Keratinocyte (primary cell): ENCODE measurements around the gene ZNF521. TPM values are rescaled to one million over a fixed set of nuclear protein-coding genes. Genes with fewer than 3 reads are reported as not detected.

Experiments
- DNase-seq: peaks from one replicate; pipeline ENCODE4 v3.0.0-alpha.2; 2011; ENCODE audit warnings: low read depth, missing footprints, low spot score
- FAIRE-seq: peaks from 2 replicates; lab custom pipeline; 2011; peaks lifted over from hg19 to GRCh38; lab: Jason Lieb, UNC
- H2AFZ ChIP-seq: 2 replicates; pipeline ENCODE4 v1.6.0; 2012; ENCODE audit warnings: low read length, control low read depth, inconsistent platforms; ENCODE audit not compliant: control insufficient read depth
- H3K27ac ChIP-seq: 2 replicates; pipeline ENCODE4 v1.5.1; 2011; ENCODE audit warnings: low read length; ENCODE audit not compliant: control insufficient read depth, insufficient read depth
- H3K27me3 ChIP-seq: 3 replicates; pipeline ENCODE4 v1.6.0; 2011; ENCODE audit warnings: low read length; ENCODE audit not compliant: control insufficient read depth, insufficient read depth; ENCODE audit errors: extremely low read depth
- H3K36me3 ChIP-seq, 2 experiments: 2 replicates in 1 of 2; 3 replicates in 1 of 2; pipeline ENCODE4 v1.5.1; 2011; ENCODE audit warnings: low read length in 2 of 2, mild to moderate bottlenecking in 1 of 2; ENCODE audit not compliant: control insufficient read depth in 2 of 2, insufficient read depth in 2 of 2; ENCODE audit errors: extremely low read depth in 1 of 2
- H3K4me1 ChIP-seq: 3 replicates; pipeline ENCODE4 v1.5.1; 2011; ENCODE audit warnings: low read length; ENCODE audit not compliant: control insufficient read depth, insufficient read depth; ENCODE audit errors: extremely low read depth
- H3K4me2 ChIP-seq: 3 replicates; pipeline ENCODE4 v1.6.0; 2011; ENCODE audit warnings: low read depth, low read length; ENCODE audit not compliant: control insufficient read depth, insufficient read depth; ENCODE audit errors: extremely low read depth
- H3K4me3 ChIP-seq, 3 experiments: fragments of 200-600 bp in 1 of 3; sonication (generic) in 1 of 3; 2 replicates in 2 of 3; 3 replicates in 1 of 3; pipeline ENCODE4 v1.5.1; 2011 to 2016; ENCODE audit warnings: low read length in 3 of 3, mild to moderate bottlenecking in 3 of 3, control low read depth in 2 of 3, inconsistent platforms in 1 of 3, low read depth in 1 of 3, mixed read lengths in 1 of 3, mixed run types in 1 of 3, moderate library complexity in 1 of 3; ENCODE audit not compliant: control insufficient read depth in 2 of 3, insufficient read depth in 2 of 3; ENCODE audit errors: extremely low read depth in 1 of 3
- H3K79me2 ChIP-seq: 2 replicates; pipeline ENCODE4 v1.6.0; 2012; ENCODE audit warnings: low read length; ENCODE audit not compliant: control insufficient read depth, insufficient read depth
- H3K9ac ChIP-seq: 3 replicates; pipeline ENCODE4 v1.6.0; 2011; ENCODE audit warnings: low read length; ENCODE audit not compliant: control insufficient read depth, insufficient read depth; ENCODE audit errors: extremely low read depth
- H3K9me1 ChIP-seq: 3 replicates; pipeline ENCODE4 v1.6.0; 2011; ENCODE audit warnings: low read length; ENCODE audit not compliant: control insufficient read depth, insufficient read depth; ENCODE audit errors: extremely low read depth
- H3K9me3 ChIP-seq: 2 replicates; pipeline ENCODE4 v1.5.1; 2012; ENCODE audit warnings: low read depth, low read length; ENCODE audit not compliant: control insufficient read depth
- H4K20me1 ChIP-seq: 3 replicates; pipeline ENCODE4 v1.6.0; 2011; ENCODE audit warnings: low read length; ENCODE audit not compliant: control insufficient read depth, insufficient read depth; ENCODE audit errors: extremely low read depth
- CTCF ChIP-seq, 3 experiments: IDR thresholded peaks in 1 of 3; conservative IDR thresholded peaks in 1 of 3; optimal IDR thresholded peaks in 1 of 3; 2 replicates in 2 of 3; 3 replicates in 1 of 3; pipeline versions ENCODE3 to v1.5.1; 2011; ENCODE audit warnings: low read length in 3 of 3, mild to moderate bottlenecking in 3 of 3, moderate library complexity in 2 of 3, control low read depth in 1 of 3, inconsistent platforms in 1 of 3; ENCODE audit not compliant: insufficient read depth in 2 of 3; ENCODE audit errors: extremely low read depth in 1 of 3
- EZH2 ChIP-seq: IDR thresholded peaks from one replicate; pipeline ENCODE4 v1.6.1; 2012; ENCODE audit warnings: inconsistent platforms, mild to moderate bottlenecking, low read length, moderate library complexity
- dilution Hi-C: fragments of 300-500 bp; cut with MboI; formaldehyde crosslinking; loops from one replicate; pipeline ENCODE4 v1.7.0; 2020; ENCODE audit warnings: low sequenced_read_pairs; ENCODE audit not compliant: extremely low pct_ligation_motif_present
- polyA plus RNA-seq, 5 experiments: library from polyadenylated mRNA; depleted of rRNA in 3 of 5; stranded (reverse) in 3 of 5; stranded (forward) in 1 of 5; unstranded in 1 of 5; fragments of >200 nt; gene quantifications; 1 replicate in 1 of 5; 2 replicates in 3 of 5; 3 replicates in 1 of 5; pipeline versions ENCODE4 v1.2.1 to v1.2.3, GENCODE V29; 2011 to 2012; ENCODE audit warnings: missing spikeins in 2 of 5, low read depth in 1 of 5, low replicate concordance in 1 of 5

ZNF521 gene
- polyA plus RNA-seq, 1 donor (not counting 4 experiments of a cell fraction or from before 2014, with no cell fraction given) = 0.07 TPM

- no peak for FAIRE-seq
These were observed 335.3 kb downstream of the ZNF521 start for GRCh38 chr18:25016666-25017065.

DNA sequence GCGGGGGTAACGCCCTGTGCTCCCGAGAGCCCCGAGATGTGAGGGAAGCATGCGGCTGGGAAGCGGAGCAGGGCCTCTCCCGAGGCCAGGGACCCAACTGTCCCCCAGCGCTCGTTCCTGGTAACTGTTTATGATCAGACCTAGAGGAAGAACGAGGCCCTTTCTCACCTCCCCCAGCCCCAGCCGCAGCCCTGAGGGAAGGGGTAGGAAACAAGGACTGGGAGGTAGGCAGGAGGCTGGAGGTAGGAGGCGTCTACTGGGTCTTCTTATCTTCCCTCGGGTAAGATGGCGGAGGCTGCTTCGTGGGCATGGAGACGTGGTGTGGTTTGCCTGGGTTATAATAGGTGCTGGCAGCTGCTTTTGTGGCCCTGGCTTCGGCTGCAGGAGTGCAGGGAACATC, 335.8 kb downstream of the ZNF521 start:
- Histone ChIP-seq H3K9me3 (no peaks in the 10 kb centered on the region), H3K4me3 (no peak overlapping the region), H3K9ac (no peak overlapping the region), H3K9me1 (no peaks in the 10 kb centered on the region), H3K27me3 (no peaks in the 10 kb centered on the region), H3K27ac (no peak overlapping the region), H4K20me1 (no peaks in the 10 kb centered on the region), H3K36me3 (no peaks in the 10 kb centered on the region), H2AFZ (no peak overlapping the region), H3K4me2 (no peak overlapping the region), H3K4me1 (no peaks in the 10 kb centered on the region), H3K79me2 (no peaks in the 10 kb centered on the region)
- DNase-seq = no peak
- no peak for FAIRE-seq
- dilution Hi-C loops = no loop called here
- no peak for TF ChIP-seq CTCF (optimal IDR thresholded peaks at IDR 0.05 in 1 of 3, IDR thresholded peaks at IDR 0.05 in 1 of 3, conservative IDR thresholded peaks at IDR 0.05 in 1 of 3; ENCODE audit: extremely low read depth in 1 of 3, insufficient read depth in 2 of 3, low read length in 3 of 3)
- no peak for TF ChIP-seq EZH2

More at GRCh38 chr18:25016666-25017065, 335.3 kb downstream of the ZNF521 start:
- Histone ChIP-seq H3K27me3 (no peaks in the 10 kb centered on the region), H3K9me3 (no peaks in the 10 kb centered on the region), H3K4me3 (no peak overlapping the region), H3K4me2 (no peak overlapping the region), H2AFZ (no peak overlapping the region), H3K79me2 (no peaks in the 10 kb centered on the region), H3K36me3 (no peaks in the 10 kb centered on the region), H3K9ac (no peak overlapping the region), H3K4me1 (no peaks in the 10 kb centered on the region), H3K27ac (no peak overlapping the region), H3K9me1 (no peaks in the 10 kb centered on the region), H4K20me1 (no peaks in the 10 kb centered on the region)
- DNase-seq = no peak
- dilution Hi-C loops = no loop called here
- TF ChIP-seq EZH2 (no peak), CTCF (optimal IDR thresholded peaks at IDR 0.05 in 1 of 3, IDR thresholded peaks at IDR 0.05 in 1 of 3, conservative IDR thresholded peaks at IDR 0.05 in 1 of 3; ENCODE audit: extremely low read depth in 1 of 3, insufficient read depth in 2 of 3, low read length in 3 of 3) (no peak)
